ENCODE data around the gene PLEKHG4B. TPM values are rescaled to one million over a fixed set of nuclear protein-coding genes. Genes with fewer than 3 reads are reported as not detected.

Gene PLEKHG4B
- total RNA-seq, 1 donor from 2014 or later, result 0.03 TPM

GRCh38 chr5:127886-128285 is 35.9 kb downstream of the PLEKHG4B start:
- no peak for DNase-seq (ENCODE audit: low spot score)
- intact Hi-C loops (cut with DNase I), result no loop called here

GRCh38 chr5:128446-128845 is 36.5 kb downstream of the PLEKHG4B start:
- intact Hi-C loops (cut with DNase I), result no loop called here
- DNase-seq (ENCODE audit: low spot score), result no peak

GRCh38 chr5:129148-129547 is 37.2 kb downstream of the PLEKHG4B start:
- DNase-seq (ENCODE audit: low spot score), result no peak
- intact Hi-C loops (cut with DNase I), result no loop called here

- intact Hi-C loops (cut with DNase I), result no loop called here
- DNase-seq (ENCODE audit: low spot score), result no peak
These were observed 37.9 kb downstream of the PLEKHG4B start for GRCh38 chr5:129820-130219.

GRCh38 chr5:130601-131131 is 38.7 kb downstream of the PLEKHG4B start:
- DNase-seq (ENCODE audit: low spot score), result no peak
- intact Hi-C loops (cut with DNase I), result no loop called here

GRCh38 chr5:136901-137300 is 44.9 kb downstream of the PLEKHG4B start:
- intact Hi-C loops (cut with DNase I), result no loop called here
- no peak for DNase-seq (ENCODE audit: low spot score)

- DNase-seq (ENCODE audit: low spot score), result no peak
- intact Hi-C loops (cut with DNase I), result no loop called here
These were observed 45.8 kb downstream of the PLEKHG4B start for GRCh38 chr5:137741-138140.

- DNase-seq (ENCODE audit: low spot score), result no peak
- intact Hi-C loops (cut with DNase I), result no loop called here
These were observed 47.0 kb downstream of the PLEKHG4B start for GRCh38 chr5:138936-139335.

GRCh38 chr5:139579-140442 is 47.8 kb downstream of the PLEKHG4B start:
- intact Hi-C loops (cut with DNase I), result no loop called here
- DNase-seq (ENCODE audit: low spot score), result no peak

GRCh38 chr5:140443-140829 is 48.5 kb downstream of the PLEKHG4B start:
- DNase-seq (ENCODE audit: low spot score), result no peak

GRCh38 chr5:141211-141610 is 49.2 kb downstream of the PLEKHG4B start:
- intact Hi-C loops (cut with DNase I), result no loop called here
- DNase-seq (ENCODE audit: low spot score), result no peak

More at GRCh38 chr5:140443-140829, 48.5 kb downstream of the PLEKHG4B start:
- intact Hi-C loops (cut with DNase I), result no loop called here

- intact Hi-C loops (cut with DNase I), result no loop called here
- DNase-seq (ENCODE audit: low spot score), result no peak
These were observed 49.8 kb downstream of the PLEKHG4B start for GRCh38 chr5:141761-142160.

GRCh38 chr5:142246-142810 is 50.4 kb downstream of the PLEKHG4B start:
- DNase-seq (ENCODE audit: low spot score), result no peak
- intact Hi-C loops (cut with DNase I), result no loop called here

GRCh38 chr5:143041-143440 is 51.1 kb downstream of the PLEKHG4B start:
- intact Hi-C loops (cut with DNase I), result no loop called here
- DNase-seq (ENCODE audit: low spot score), result no peak

- no peak for DNase-seq (ENCODE audit: low spot score)
- intact Hi-C loops (cut with DNase I), result no loop called here
These were observed 53.0 kb downstream of the PLEKHG4B start for GRCh38 chr5:144941-145340.

GRCh38 chr5:145585-146323 is 53.8 kb downstream of the PLEKHG4B start:
- intact Hi-C loops (cut with DNase I), result no loop called here
- DNase-seq (ENCODE audit: low spot score), result no peak

- no peak for DNase-seq (ENCODE audit: low spot score)
- intact Hi-C loops (cut with DNase I), result no loop called here
These were observed 55.8 kb downstream of the PLEKHG4B start for GRCh38 chr5:147751-148150.

- intact Hi-C loops (cut with DNase I), result no loop called here
- DNase-seq (ENCODE audit: low spot score), result no peak
These were observed 57.9 kb downstream of the PLEKHG4B start for GRCh38 chr5:149745-150485.

GRCh38 chr5:150746-151145 is 58.8 kb downstream of the PLEKHG4B start:
- intact Hi-C loops (cut with DNase I), result no loop called here
- no peak for DNase-seq (ENCODE audit: low spot score)

GRCh38 chr5:152077-152476 is 60.1 kb downstream of the PLEKHG4B start:
- intact Hi-C loops (cut with DNase I), result no loop called here
- no peak for DNase-seq (ENCODE audit: low spot score)
